ENCODE data around the gene NCAPG.

DNA sequence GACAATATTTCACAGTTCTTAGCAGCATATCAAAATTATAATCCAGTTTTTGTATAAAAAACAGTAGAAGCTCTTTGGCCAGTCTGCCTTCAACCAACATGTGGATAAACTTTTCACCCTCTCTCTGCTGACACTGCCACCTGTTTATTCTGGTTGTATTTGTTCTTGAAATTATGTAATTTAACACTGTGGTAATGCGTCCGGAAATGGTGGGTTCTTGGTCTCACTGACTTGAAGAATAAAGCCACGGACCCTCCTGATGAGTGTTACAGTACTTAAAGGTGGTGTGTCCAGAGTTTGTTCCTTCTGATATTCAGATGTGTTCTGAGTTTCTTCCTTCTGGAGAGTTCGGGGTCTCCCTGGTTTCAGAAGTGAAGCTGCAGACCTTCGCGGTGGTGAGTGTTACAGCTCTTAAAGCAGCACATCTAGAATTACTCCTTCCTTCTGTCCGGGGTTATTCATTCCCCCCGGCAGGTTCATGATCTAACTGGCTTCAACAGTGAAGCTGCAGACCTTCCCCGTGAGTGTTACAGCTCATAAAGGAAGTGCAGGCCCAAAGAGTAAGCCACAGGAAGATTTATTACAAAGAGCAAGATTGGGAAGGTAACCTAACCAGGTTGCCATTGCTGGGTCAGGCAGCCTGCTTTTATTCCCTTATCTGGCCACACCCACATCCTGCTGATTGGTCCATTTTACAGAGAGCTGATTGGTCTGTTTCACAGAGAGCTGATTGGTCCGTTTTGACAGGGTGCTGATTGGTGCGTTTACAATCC lies 45.1 kb upstream of the NCAPG start:
- TF ChIP-seq, protein P1, sequence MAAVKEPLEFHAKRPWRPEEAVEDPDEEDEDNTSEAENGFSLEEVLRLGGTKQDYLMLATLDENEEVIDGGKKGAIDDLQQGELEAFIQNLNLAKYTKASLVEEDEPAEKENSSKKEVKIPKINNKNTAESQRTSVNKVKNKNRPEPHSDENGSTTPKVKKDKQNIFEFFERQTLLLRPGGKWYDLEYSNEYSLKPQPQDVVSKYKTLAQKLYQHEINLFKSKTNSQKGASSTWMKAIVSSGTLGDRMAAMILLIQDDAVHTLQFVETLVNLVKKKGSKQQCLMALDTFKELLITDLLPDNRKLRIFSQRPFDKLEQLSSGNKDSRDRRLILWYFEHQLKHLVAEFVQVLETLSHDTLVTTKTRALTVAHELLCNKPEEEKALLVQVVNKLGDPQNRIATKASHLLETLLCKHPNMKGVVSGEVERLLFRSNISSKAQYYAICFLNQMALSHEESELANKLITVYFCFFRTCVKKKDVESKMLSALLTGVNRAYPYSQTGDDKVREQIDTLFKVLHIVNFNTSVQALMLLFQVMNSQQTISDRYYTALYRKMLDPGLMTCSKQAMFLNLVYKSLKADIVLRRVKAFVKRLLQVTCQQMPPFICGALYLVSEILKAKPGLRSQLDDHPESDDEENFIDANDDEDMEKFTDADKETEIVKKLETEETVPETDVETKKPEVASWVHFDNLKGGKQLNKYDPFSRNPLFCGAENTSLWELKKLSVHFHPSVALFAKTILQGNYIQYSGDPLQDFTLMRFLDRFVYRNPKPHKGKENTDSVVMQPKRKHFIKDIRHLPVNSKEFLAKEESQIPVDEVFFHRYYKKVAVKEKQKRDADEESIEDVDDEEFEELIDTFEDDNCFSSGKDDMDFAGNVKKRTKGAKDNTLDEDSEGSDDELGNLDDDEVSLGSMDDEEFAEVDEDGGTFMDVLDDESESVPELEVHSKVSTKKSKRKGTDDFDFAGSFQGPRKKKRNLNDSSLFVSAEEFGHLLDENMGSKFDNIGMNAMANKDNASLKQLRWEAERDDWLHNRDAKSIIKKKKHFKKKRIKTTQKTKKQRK (IDR thresholded peaks at IDR 0.05; ENCODE audit: low read depth, low read length): no peak
- TF ChIP-seq, protein P2, sequence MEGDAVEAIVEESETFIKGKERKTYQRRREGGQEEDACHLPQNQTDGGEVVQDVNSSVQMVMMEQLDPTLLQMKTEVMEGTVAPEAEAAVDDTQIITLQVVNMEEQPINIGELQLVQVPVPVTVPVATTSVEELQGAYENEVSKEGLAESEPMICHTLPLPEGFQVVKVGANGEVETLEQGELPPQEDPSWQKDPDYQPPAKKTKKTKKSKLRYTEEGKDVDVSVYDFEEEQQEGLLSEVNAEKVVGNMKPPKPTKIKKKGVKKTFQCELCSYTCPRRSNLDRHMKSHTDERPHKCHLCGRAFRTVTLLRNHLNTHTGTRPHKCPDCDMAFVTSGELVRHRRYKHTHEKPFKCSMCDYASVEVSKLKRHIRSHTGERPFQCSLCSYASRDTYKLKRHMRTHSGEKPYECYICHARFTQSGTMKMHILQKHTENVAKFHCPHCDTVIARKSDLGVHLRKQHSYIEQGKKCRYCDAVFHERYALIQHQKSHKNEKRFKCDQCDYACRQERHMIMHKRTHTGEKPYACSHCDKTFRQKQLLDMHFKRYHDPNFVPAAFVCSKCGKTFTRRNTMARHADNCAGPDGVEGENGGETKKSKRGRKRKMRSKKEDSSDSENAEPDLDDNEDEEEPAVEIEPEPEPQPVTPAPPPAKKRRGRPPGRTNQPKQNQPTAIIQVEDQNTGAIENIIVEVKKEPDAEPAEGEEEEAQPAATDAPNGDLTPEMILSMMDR (IDR thresholded peaks at IDR 0.05 in 2 of 3, conservative IDR thresholded peaks at IDR 0.05 in 1 of 3; ENCODE audit: control insufficient read depth in 2 of 3, extremely low read depth in 1 of 3, insufficient read depth in 1 of 3, low read depth in 3 of 3, low read length in 3 of 3): no peak
- TF ChIP-seq CHD4 (IDR thresholded peaks at IDR 0.05) (no peak), MXI1 (IDR thresholded peaks at IDR 0.05; ENCODE audit: low read depth, low read length) (no peak), YY1 (IDR thresholded peaks at IDR 0.05; ENCODE audit: low read depth, low read length) (no peak)
- TF ChIP-seq, protein P3, sequence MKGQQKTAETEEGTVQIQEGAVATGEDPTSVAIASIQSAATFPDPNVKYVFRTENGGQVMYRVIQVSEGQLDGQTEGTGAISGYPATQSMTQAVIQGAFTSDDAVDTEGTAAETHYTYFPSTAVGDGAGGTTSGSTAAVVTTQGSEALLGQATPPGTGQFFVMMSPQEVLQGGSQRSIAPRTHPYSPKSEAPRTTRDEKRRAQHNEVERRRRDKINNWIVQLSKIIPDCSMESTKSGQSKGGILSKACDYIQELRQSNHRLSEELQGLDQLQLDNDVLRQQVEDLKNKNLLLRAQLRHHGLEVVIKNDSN (IDR thresholded peaks at IDR 0.05; ENCODE audit: borderline replicate concordance, extremely low read length, insufficient read depth, low read depth, low read length): no peak

Measured in GM12878 (cell line).